HepG2 (cell line): ENCODE data around the gene PKD1L1. TPM values are rescaled to one million over a fixed set of nuclear protein-coding genes. Genes with fewer than 3 reads are reported as not detected.

ENCODE experiments used
- DPF2 ChIP-seq: sonication (generic); formaldehyde crosslinking; IDR thresholded peaks from 2 replicates; pipeline ENCODE4 v1.4.0; 2020; ENCODE audit warnings: mild to moderate bottlenecking, low read depth, missing genetic modification reagents, borderline replicate concordance
- FIP1L1 ChIP-seq: fragments of 200-400 bp; formaldehyde crosslinking; IDR thresholded peaks from 2 replicates; pipeline ENCODE4 v1.6.1; 2018; ENCODE audit warnings: low read depth, mild to moderate bottlenecking, low read length, moderate library complexity, borderline replicate concordance; ENCODE audit not compliant: insufficient read depth
- GATA4 ChIP-seq: sonication (generic); IDR thresholded peaks from 2 replicates; pipeline ENCODE4 v1.6.1; 2016; ENCODE audit warnings: antibody characterized with exemption, low read depth, borderline replicate concordance
- HNF4A ChIP-seq: sonication (generic); formaldehyde crosslinking; IDR thresholded peaks from 2 replicates; pipeline ENCODE4 v1.4.0; 2020; ENCODE audit warnings: missing genetic modification reagents
- NFRKB ChIP-seq: fragments of 450-650 bp; IDR thresholded peaks from 2 replicates; pipeline ENCODE4 v1.6.1; 2017
- PLRG1 ChIP-seq: fragments of 450-650 bp; conservative IDR thresholded peaks from 2 replicates; pipeline ENCODE4 v1.6.1; 2016
- RAD21 ChIP-seq: fragments of 450-650 bp; formaldehyde crosslinking; IDR thresholded peaks from 2 replicates; pipeline ENCODE4 v1.5.0; 2020; ENCODE audit warnings: mild to moderate bottlenecking
- THAP11 ChIP-seq: IDR thresholded peaks from 2 replicates; pipeline ENCODE4 v1.6.1; 2016; ENCODE audit warnings: missing biosample characterization, missing genetic modification reagents
- ZNF558 ChIP-seq: sonication (generic); formaldehyde crosslinking; IDR thresholded peaks from 2 replicates; pipeline ENCODE4 v1.9.0; 2022; ENCODE audit warnings: mild to moderate bottlenecking, missing genetic modification reagents, borderline replicate concordance
- ZNF7 ChIP-seq: IDR thresholded peaks from 2 replicates; pipeline ENCODE4 v1.6.1; 2016; ENCODE audit warnings: missing biosample characterization, missing genetic modification reagents
- ZNF737 ChIP-seq: sonication (generic); formaldehyde crosslinking; IDR thresholded peaks from 2 replicates; pipeline ENCODE4 v1.5.0; 2020; ENCODE audit warnings: missing genetic modification reagents, mild to moderate bottlenecking, borderline replicate concordance
- ZNF841 ChIP-seq: sonication (generic); formaldehyde crosslinking; IDR thresholded peaks from 2 replicates; pipeline ENCODE4 v1.8.1; 2023; ENCODE audit warnings: missing genetic modification reagents, borderline replicate concordance
- ZNF850 ChIP-seq: sonication (generic); formaldehyde crosslinking; conservative IDR thresholded peaks from 2 replicates; pipeline ENCODE4 v1.9.0; 2021; ENCODE audit warnings: mild to moderate bottlenecking, missing genetic modification reagents
- polyA plus RNA-seq, 8 experiments: library from polyadenylated mRNA; depleted of rRNA in 3 of 8; stranded (reverse) in 7 of 8; unstranded in 1 of 8; fragments of >200 nt; fragmentation: Illumina TruSeq in 4 of 8; extraction: Trizol in 4 of 8; gene quantifications; 2 replicates each; pipeline versions ENCODE4 v1.2.1 to v1.2.3, GENCODE V29; 2011 to 2016; ENCODE audit warnings: low read depth in 4 of 8, missing spikeins in 1 of 8, mixed read lengths in 1 of 8; ENCODE audit not compliant: insufficient read depth in 1 of 8
- total RNA-seq, 5 experiments: library from RNA; depleted of rRNA; stranded (reverse); fragments of >200 nt; fragmentation: Illumina TruSeq; extraction: Trizol; gene quantifications; 2 replicates each; pipeline ENCODE4 v1.2.3, GENCODE V29; 2016; ENCODE audit warnings: low read depth in 1 of 5
- TF ChIP-seq, protein P1 (sequence below), 2 experiments: sonication (generic) in 1 of 2; formaldehyde crosslinking in 1 of 2; IDR thresholded peaks; 2 replicates each; pipeline versions ENCODE4 v1.5.1 to v1.6.1; 2011 to 2020; ENCODE audit warnings: borderline replicate concordance in 1 of 2, low read depth in 1 of 2, low read length in 1 of 2, mild to moderate bottlenecking in 1 of 2, missing genetic modification reagents in 1 of 2, moderate library complexity in 1 of 2
- TF ChIP-seq, protein P2 (sequence below): sonication (generic); formaldehyde crosslinking; IDR thresholded peaks from 2 replicates; pipeline ENCODE4 v1.8.0; 2022; ENCODE audit warnings: missing genetic modification reagents, low read depth, mild to moderate bottlenecking, borderline replicate concordance
- TF ChIP-seq, protein P3 (sequence below): sonication (generic); formaldehyde crosslinking; IDR thresholded peaks from 2 replicates; pipeline ENCODE4 v1.8.0; 2022; ENCODE audit warnings: missing genetic modification reagents, mild to moderate bottlenecking, inconsistent platforms, borderline replicate concordance
- TF ChIP-seq, protein P4 (sequence below): sonication (generic); formaldehyde crosslinking; IDR thresholded peaks from 2 replicates; pipeline ENCODE4 v1.8.0; 2023; ENCODE audit warnings: mild to moderate bottlenecking, missing genetic modification reagents
- TF ChIP-seq, protein P5 (sequence below): sonication (generic); formaldehyde crosslinking; IDR thresholded peaks from 2 replicates; pipeline ENCODE4 v1.4.0; 2020; ENCODE audit warnings: mild to moderate bottlenecking, low read depth, missing genetic modification reagents
- TF ChIP-seq, protein P6 (sequence below): fragments of 450-650 bp; IDR thresholded peaks from 2 replicates; pipeline ENCODE4 v1.6.1; 2017
- TF ChIP-seq, protein P7 (sequence below): sonication (generic); formaldehyde crosslinking; IDR thresholded peaks from 2 replicates; pipeline ENCODE4 v1.8.0; 2022; ENCODE audit warnings: missing genetic modification reagents, mild to moderate bottlenecking, borderline replicate concordance

PKD1L1 gene
- total and polyA plus RNA-seq, 2 of the 13 experiments (the other 11 are each of a cell fraction or from before 2014, with no cell fraction given) = 0.01 TPM; not detected in 1

DNA sequence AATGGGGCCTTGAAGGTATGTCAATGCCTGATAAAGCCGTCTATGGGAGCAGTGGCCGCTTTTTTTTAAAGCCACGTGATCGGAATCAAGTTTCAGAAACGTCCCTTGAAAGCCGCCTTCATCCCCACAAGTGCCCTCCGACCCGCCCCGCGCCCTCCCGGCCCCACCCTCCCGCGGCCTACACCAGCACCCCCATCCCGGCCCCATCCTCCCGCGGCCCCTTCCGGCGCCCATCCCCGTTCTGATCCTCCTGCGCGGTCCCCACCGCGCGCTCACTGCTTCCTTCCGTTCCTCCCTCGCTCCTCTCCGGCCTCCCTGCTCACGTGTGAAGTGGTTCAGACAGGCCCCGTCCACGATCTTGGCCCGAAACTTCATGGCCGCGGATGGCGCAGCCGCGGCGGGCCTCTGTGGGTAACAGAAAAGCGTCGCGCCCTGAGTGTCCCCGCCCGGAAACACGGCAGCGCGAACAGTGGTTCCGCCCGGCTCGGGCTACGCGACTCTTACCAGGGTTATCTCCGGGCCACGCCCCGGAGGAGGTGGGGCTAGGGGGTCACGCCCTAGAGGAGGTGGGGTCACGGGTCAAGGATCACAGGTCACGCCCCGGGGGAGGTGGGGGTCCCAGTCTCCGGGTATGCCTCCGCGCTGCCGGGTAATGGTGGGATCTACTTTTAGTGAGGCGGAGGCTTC lies 31.0 kb upstream of the PKD1L1 start, which contains the start of gene HUS1 (continued):
- TF ChIP-seq, protein P1, sequence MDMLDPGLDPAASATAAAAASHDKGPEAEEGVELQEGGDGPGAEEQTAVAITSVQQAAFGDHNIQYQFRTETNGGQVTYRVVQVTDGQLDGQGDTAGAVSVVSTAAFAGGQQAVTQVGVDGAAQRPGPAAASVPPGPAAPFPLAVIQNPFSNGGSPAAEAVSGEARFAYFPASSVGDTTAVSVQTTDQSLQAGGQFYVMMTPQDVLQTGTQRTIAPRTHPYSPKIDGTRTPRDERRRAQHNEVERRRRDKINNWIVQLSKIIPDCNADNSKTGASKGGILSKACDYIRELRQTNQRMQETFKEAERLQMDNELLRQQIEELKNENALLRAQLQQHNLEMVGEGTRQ (IDR thresholded peaks at IDR 0.05; ENCODE audit: low read depth, low read length) = no peak; the same call in 1 of the 2 replicates
- TF ChIP-seq, protein P1 (CRISPR knock-in tag; IDR thresholded peaks at IDR 0.05; ENCODE audit: borderline replicate concordance) = peak; percentile 38
- TF ChIP-seq ZNF558 (CRISPR knock-in tag) = no peak
- TF ChIP-seq HNF4A (CRISPR knock-in tag) = peak; percentile 64
- peak; percentile 54; the same call in 1 of the 2 replicates for TF ChIP-seq GATA4
- TF ChIP-seq, protein P2, sequence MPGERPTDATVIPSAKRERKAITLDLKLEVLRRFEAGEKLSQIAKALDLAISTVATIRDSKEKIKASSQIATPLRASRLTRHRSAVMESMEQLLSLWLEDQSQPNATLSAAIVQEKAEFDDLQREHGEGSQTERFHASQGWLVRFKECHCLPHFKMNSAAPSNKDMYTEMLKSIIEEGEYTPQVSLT (CRISPR knock-in tag) = no peak
- TF ChIP-seq, protein P3, sequence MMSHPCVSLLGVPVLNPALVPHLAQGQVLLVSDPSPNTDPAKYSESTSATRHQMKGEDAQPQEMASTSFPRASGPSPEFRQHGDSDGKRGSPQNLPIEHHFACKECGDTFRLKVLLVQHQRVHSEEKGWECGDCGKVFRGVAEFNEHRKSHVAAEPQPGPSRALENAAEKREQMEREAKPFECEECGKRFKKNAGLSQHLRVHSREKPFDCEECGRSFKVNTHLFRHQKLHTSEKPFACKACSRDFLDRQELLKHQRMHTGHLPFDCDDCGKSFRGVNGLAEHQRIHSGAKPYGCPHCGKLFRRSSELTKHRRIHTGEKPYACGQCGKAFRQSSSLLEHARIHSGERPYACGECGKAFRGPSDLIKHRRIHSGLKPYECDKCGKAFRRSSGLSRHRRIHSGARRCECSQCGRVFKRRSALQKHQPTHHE (CRISPR knock-in tag) = peak; percentile 84; the same call in 1 of the 2 replicates
- TF ChIP-seq THAP11 (CRISPR knock-in tag) = peak; percentile 92
- 0 out of 2 replicates have a peak, but pooled peaks have one; percentile 21 for TF ChIP-seq DPF2 (CRISPR knock-in tag)
- no peak for TF ChIP-seq ZNF841 (CRISPR knock-in tag)
- TF ChIP-seq, protein P4, sequence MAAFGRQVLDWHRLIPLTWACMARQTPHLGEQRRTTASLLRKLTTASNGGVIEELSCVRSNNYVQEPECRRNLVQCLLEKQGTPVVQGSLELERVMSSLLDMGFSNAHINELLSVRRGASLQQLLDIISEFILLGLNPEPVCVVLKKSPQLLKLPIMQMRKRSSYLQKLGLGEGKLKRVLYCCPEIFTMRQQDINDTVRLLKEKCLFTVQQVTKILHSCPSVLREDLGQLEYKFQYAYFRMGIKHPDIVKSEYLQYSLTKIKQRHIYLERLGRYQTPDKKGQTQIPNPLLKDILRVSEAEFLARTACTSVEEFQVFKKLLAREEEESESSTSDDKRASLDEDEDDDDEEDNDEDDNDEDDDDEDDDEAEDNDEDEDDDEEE (CRISPR knock-in tag) = peak; percentile 66; the same call in 1 of the 2 replicates
- TF ChIP-seq, protein P5, sequence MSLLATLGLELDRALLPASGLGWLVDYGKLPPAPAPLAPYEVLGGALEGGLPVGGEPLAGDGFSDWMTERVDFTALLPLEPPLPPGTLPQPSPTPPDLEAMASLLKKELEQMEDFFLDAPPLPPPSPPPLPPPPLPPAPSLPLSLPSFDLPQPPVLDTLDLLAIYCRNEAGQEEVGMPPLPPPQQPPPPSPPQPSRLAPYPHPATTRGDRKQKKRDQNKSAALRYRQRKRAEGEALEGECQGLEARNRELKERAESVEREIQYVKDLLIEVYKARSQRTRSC (CRISPR knock-in tag) = peak; percentile 65; the same call in 1 of the 2 replicates
- TF ChIP-seq, protein P6, sequence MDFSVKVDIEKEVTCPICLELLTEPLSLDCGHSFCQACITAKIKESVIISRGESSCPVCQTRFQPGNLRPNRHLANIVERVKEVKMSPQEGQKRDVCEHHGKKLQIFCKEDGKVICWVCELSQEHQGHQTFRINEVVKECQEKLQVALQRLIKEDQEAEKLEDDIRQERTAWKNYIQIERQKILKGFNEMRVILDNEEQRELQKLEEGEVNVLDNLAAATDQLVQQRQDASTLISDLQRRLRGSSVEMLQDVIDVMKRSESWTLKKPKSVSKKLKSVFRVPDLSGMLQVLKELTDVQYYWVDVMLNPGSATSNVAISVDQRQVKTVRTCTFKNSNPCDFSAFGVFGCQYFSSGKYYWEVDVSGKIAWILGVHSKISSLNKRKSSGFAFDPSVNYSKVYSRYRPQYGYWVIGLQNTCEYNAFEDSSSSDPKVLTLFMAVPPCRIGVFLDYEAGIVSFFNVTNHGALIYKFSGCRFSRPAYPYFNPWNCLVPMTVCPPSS = no peak
- 0 out of 2 replicates have a peak, but pooled peaks have one; percentile 80 for TF ChIP-seq ZNF850 (CRISPR knock-in tag)
- TF ChIP-seq RAD21 = 0 out of 2 replicates have a peak, but pooled peaks have one; percentile 43
- TF ChIP-seq, protein P7, sequence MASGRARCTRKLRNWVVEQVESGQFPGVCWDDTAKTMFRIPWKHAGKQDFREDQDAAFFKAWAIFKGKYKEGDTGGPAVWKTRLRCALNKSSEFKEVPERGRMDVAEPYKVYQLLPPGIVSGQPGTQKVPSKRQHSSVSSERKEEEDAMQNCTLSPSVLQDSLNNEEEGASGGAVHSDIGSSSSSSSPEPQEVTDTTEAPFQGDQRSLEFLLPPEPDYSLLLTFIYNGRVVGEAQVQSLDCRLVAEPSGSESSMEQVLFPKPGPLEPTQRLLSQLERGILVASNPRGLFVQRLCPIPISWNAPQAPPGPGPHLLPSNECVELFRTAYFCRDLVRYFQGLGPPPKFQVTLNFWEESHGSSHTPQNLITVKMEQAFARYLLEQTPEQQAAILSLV (CRISPR knock-in tag) = peak; percentile 88; the same call in 1 of the 2 replicates
- TF ChIP-seq ZNF737 = no peak
- TF ChIP-seq FIP1L1 = 0 out of 2 replicates have a peak, but pooled peaks have one; percentile 47
- no peak for TF ChIP-seq PLRG1
- no peak for TF ChIP-seq ZNF7
- no peak for TF ChIP-seq NFRKB
